Thyroid gland (tissue), 4 donors: ENCODE results near the gene PCDHA12. TPM values are rescaled to one million over a fixed set of nuclear protein-coding genes. Genes with fewer than 3 reads are reported as not detected.
"Not testable (repeated sequence)": the region's sequence is repeated elsewhere in the genome, so short reads cannot be mapped to it uniquely, and the experiment has no call there.

ENCODE experiments used
- DNase-seq, 2 donors: peaks; one replicate each; pipeline ENCODE4 v3.0.0-alpha.2; 2019
- H3K27ac ChIP-seq, 3 donors: fragments of 200-600 bp; sonication (generic); 1 replicate in 2 of 3; 2 replicates in 1 of 3; pipeline ENCODE4 v1.5.1; 2016 to 2019; ENCODE audit warnings: mild to moderate bottlenecking in 1 of 3, moderate library complexity in 1 of 3
- H3K27me3 ChIP-seq: fragments of 200-600 bp; sonication (generic); one replicate; pipeline ENCODE4 v1.5.1; 2019
- H3K36me3 ChIP-seq, 2 donors: fragments of 200-600 bp; sonication (generic); one replicate each; pipeline ENCODE4 v1.5.1; 2016 to 2019
- H3K4me1 ChIP-seq, 2 donors: fragments of 200-600 bp; sonication (generic); one replicate each; pipeline ENCODE4 v1.5.1; 2017 to 2019
- H3K4me3 ChIP-seq, 3 donors: fragments of 200-600 bp; sonication (generic); replicated peaks in 1 of 3; 1 replicate in 2 of 3; 2 replicates in 1 of 3; pipeline ENCODE4 v1.5.1; 2016; ENCODE audit warnings: mild to moderate bottlenecking in 1 of 3
- H3K9me3 ChIP-seq: fragments of 200-600 bp; sonication (generic); one replicate; pipeline ENCODE4 v1.5.1; 2017
- CTCF ChIP-seq, 6 experiments: fragments of 200-600 bp in 3 of 6; fragments of 450-650 bp in 3 of 6; sonication (generic) in 3 of 6; IDR thresholded peaks; one replicate each; pipeline ENCODE4 v1.5.1; 2016 to 2019; ENCODE audit warnings: antibody characterized with exemption in 6 of 6, mild to moderate bottlenecking in 2 of 6, inconsistent platforms in 1 of 6, moderate library complexity in 1 of 6
- POLR2A ChIP-seq, 2 donors: fragments of 450-650 bp; IDR thresholded peaks; one replicate each; pipeline ENCODE4 v1.6.1; 2017; ENCODE audit warnings: antibody characterized with exemption in 2 of 2, mild to moderate bottlenecking in 2 of 2, moderate library complexity in 1 of 2
- WGBS, 2 donors: methylation state at CpG; one replicate each; pipeline ENCODE4 v1.1.5; 2017; 5-methylcytosine and 5-hydroxymethylcytosine counted together
- intact Hi-C: fragments of 100-400 bp; cut with DNase I; formaldehyde crosslinking; loops from one replicate; pipeline ENCODE4 v1.15.1; 2023
- total RNA-seq, 4 donors: library from RNA; depleted of rRNA; stranded (reverse); fragments of >200 nt; gene quantifications; one replicate each; pipeline ENCODE4 v1.2.3, GENCODE V29; 2016

PCDHA12 gene
- total RNA-seq, 4 donors from 2014 or later, result 3.3 to 9.6 (median 6.1) TPM

- Histone ChIP-seq H3K9me3 (no peaks in the 10 kb centered on the region), H3K4me3 (no peak overlapping the region), H3K27ac (no peak overlapping the region), H3K36me3 (no peaks in the 10 kb centered on the region), H3K4me1 (no peaks in the 10 kb centered on the region), H3K27me3 (peaks cover 6% of the 10 kb centered on the region)
- 48% methylated on average over 36 to 37 of the region's 87 CpGs for WGBS, 2 donors
- no peak for DNase-seq
- TF ChIP-seq POLR2A (IDR thresholded peaks at IDR 0.05), result no peak
- TF ChIP-seq CTCF (IDR thresholded peaks at IDR 0.05), result no peak
- intact Hi-C loops, result no loop called here
These were observed 32.0 kb upstream of the PCDHA12 start for GRCh38 chr5:140842798-140843733.

- DNase-seq, H3K4me3 ChIP-seq: not testable (repeated sequence)
These were observed 26.7 kb upstream of the PCDHA12 start, which contains the start of gene PCDHA9 for GRCh38 chr5:140848139-140849102. Gene PCDHA9 (plus strand): TSS chr5:140848382. CDS start chr5:140848496, 114 bp downstream.

GRCh38 chr5:140849831-140850634, 25.1 kb upstream of the PCDHA12 start:
- H3K27ac ChIP-seq, H3K27me3 ChIP-seq, H3K4me1 ChIP-seq, H3K36me3 ChIP-seq, DNase-seq, H3K9me3 ChIP-seq, intact Hi-C loops, H3K4me3 ChIP-seq: not testable (repeated sequence)
- 33 to 41% methylated on average over 41 to 59 of the region's 101 CpGs for WGBS, 2 donors

More at GRCh38 chr5:140848139-140849102, 26.7 kb upstream of the PCDHA12 start, which contains the start of gene PCDHA9:
- H3K27ac ChIP-seq, H3K4me1 ChIP-seq, H3K27me3 ChIP-seq, H3K9me3 ChIP-seq, H3K36me3 ChIP-seq, intact Hi-C loops: not testable (repeated sequence)
- 16 to 21% methylated on average over 22 to 23 of the region's 48 CpGs for WGBS, 2 donors

- Histone ChIP-seq H3K4me1 (peaks cover 0 to 5% of the 10 kb centered on the region in 2 donors), H3K36me3 (no peaks in the 10 kb centered on the region), H3K27me3 (no peaks in the 10 kb centered on the region), H3K4me3 (no peak within 1 kb of the TSS), H3K9me3 (no peaks in the 10 kb centered on the region), H3K27ac (peak within 1 kb of the TSS in 2 of 3 donors; percentile 31 to 36)
- DNase-seq, result peak; percentile 33 to 55
- WGBS, 2 donors, result 14 to 22% methylated on average over 37 to 44 of the region's 44 CpGs
- TF ChIP-seq CTCF (IDR thresholded peaks at IDR 0.05) (peak in 4 of 6 experiments; percentile 48 to 72 (median 52)), POLR2A (IDR thresholded peaks at IDR 0.05) (no peak)
- intact Hi-C loops, result no loop called here
These were observed 19.1 kb upstream of the PCDHA12 start, which contains the start of gene PCDHA10 for GRCh38 chr5:140855772-140856674. Gene PCDHA10 (plus strand): TSS chr5:140855897. CDS start chr5:140856049, 152 bp downstream.
